ENCODE results near the gene PSD2. TPM values are rescaled to one million over a fixed set of nuclear protein-coding genes. Genes with fewer than 3 reads are reported as not detected.

Gene PSD2
- total RNA-seq, 1 experiment from 2014 or later, result 0.79 TPM

GRCh38 chr5:139769477-139769876, 26.1 kb upstream of the PSD2 start:
- RAD21 ChIA-PET (ENCODE audit: low non-redundant PET in 1 of 2, low total read pairs in 2 of 2, uncharacterized antibody in 2 of 2, unreplicated experiment in 2 of 2), result no interaction called here
- no TSS peak for BruUV-seq (replicated peaks)

More at GRCh38 chr5:139769477-139769876, 26.1 kb upstream of the PSD2 start:
- H3K36me3 ChIP-seq (ENCODE audit: control insufficient read depth in 1 of 2, insufficient read depth in 2 of 2, low read length in 2 of 2), result no peaks in the 10 kb centered on the region
- H2AFZ ChIP-seq (ENCODE audit: low read depth, low read length, poor library complexity, severe bottlenecking), result no peak overlapping the region
- H3K9ac ChIP-seq (ENCODE audit: low read length), result no peak overlapping the region
- H3K4me1 ChIP-seq (ENCODE audit: control insufficient read depth in 1 of 2, insufficient read depth in 2 of 2, low read length in 2 of 2), result peaks cover 7 to 22% of the 10 kb centered on the region in 2 experiments; a peak in 3 of 4 replicates
- H3K4me2 ChIP-seq (ENCODE audit: low read length), result peak overlapping the region; percentile 53
- no peaks in the 10 kb centered on the region for H3K27me3 ChIP-seq (ENCODE audit: insufficient read depth, low read length)
- no peaks in the 10 kb centered on the region for H3K9me2 ChIP-seq (ENCODE audit: insufficient read depth)
- no peak for TF ChIP-seq CBX3 (IDR thresholded peaks at IDR 0.05; ENCODE audit: low read depth)
- no peak for TF ChIP-seq REST (IDR thresholded peaks at IDR 0.05; ENCODE audit: low read depth)
- no peak for TF ChIP-seq EZH2 (IDR thresholded peaks at IDR 0.05)
- TF ChIP-seq ZNF274 (IDR thresholded peaks at IDR 0.05; ENCODE audit: low read depth, low read length), result no peak
- TF ChIP-seq YY1 (IDR thresholded peaks at IDR 0.05; ENCODE audit: extremely low read depth, insufficient replicate concordance, low read depth, low read length), result no peak
- TF ChIP-seq ZFX (IDR thresholded peaks at IDR 0.05), result no peak
- no peak for TF ChIP-seq ZBTB33 (IDR thresholded peaks at IDR 0.05; ENCODE audit: extremely low read depth, insufficient replicate concordance, low read length)
- no peak for TF ChIP-seq CEBPB (IDR thresholded peaks at IDR 0.05; ENCODE audit: low read depth)
- intact Hi-C loops (cut with micrococcal nuclease), result no loop called here
- H3K9me3 ChIP-seq (ENCODE audit: control insufficient read depth in 1 of 2, insufficient read depth in 1 of 2, low read depth in 1 of 2, low read length in 2 of 2), result no peaks in the 10 kb centered on the region
- POLR2A ChIA-PET, result no interaction called here
- ATAC-seq (no peak), DNase-seq (ENCODE audit: low read depth, low spot score) (no peak)
- H4K20me1 ChIP-seq (ENCODE audit: insufficient read depth), result no peaks in the 10 kb centered on the region
- no peak overlapping the region for H3K4me3 ChIP-seq (replicated peaks in 1 of 2; ENCODE audit: low read depth in 1 of 2, low read length in 2 of 2)
- H3K27ac ChIP-seq (ENCODE audit: low read depth, low read length), result no peak overlapping the region; the same call in 1 of the 2 replicates
- no peaks in the 10 kb centered on the region for H3K79me2 ChIP-seq (ENCODE audit: insufficient read depth, low read length)
- CTCF ChIA-PET, result interaction anchor here (1.6 kb wide), 1 partner anchor 18 kb away, joined by 8 read pairs; no protein-coding TSS in a partner anchor
